Prostate gland (tissue), 2 donors: ENCODE measurements around the gene NXF1.
"Not testable (repeated sequence)": the region's sequence is repeated elsewhere in the genome, so short reads cannot be mapped to it uniquely, and the experiment has no call there.

ENCODE experiments used
- CTCF ChIP-seq, 4 experiments: fragments of 200-600 bp in 2 of 4; fragments of 450-650 bp in 2 of 4; sonication (generic) in 2 of 4; IDR thresholded peaks; 1 replicate in 3 of 4; 2 replicates in 1 of 4; pipeline ENCODE4 v1.5.1; 2016 to 2019; ENCODE audit warnings: antibody characterized with exemption in 4 of 4, mild to moderate bottlenecking in 2 of 4, moderate library complexity in 2 of 4
- POLR2A ChIP-seq: fragments of 450-650 bp; IDR thresholded peaks from one replicate; pipeline ENCODE4 v1.6.1; 2016; ENCODE audit warnings: antibody characterized with exemption, mild to moderate bottlenecking
- POLR2AphosphoS5 ChIP-seq: sonication (generic); formaldehyde crosslinking; IDR thresholded peaks from one replicate; pipeline ENCODE4 v1.6.1; 2017; ENCODE audit warnings: antibody characterized with exemption

- not testable (repeated sequence) for TF ChIP-seq CTCF (IDR thresholded peaks at IDR 0.05); POLR2AphosphoS5; POLR2A
Measured at GRCh38 chr11:62842891-62843290, 37.7 kb upstream of the NXF1 start.
